HepG2 (cell line): ENCODE measurements around the gene YTHDF1. TPM values are rescaled to one million over a fixed set of nuclear protein-coding genes. Genes with fewer than 3 reads are reported as not detected.

Source experiments
- ERF ChIP-seq: IDR thresholded peaks from 2 replicates; pipeline ENCODE4 v1.6.1; 2018; ENCODE audit warnings: missing biosample characterization, missing genetic modification reagents
- FOSL1 ChIP-seq: sonication (generic); formaldehyde crosslinking; IDR thresholded peaks from 2 replicates; pipeline ENCODE4 v1.9.0; 2021; ENCODE audit warnings: missing genetic modification reagents, borderline replicate concordance
- GABPA ChIP-seq, 2 experiments: IDR thresholded peaks; 2 replicates each; pipeline ENCODE4 v1.6.1; 2011 to 2016; ENCODE audit warnings: low read depth in 2 of 2, low read length in 1 of 2, missing biosample characterization in 1 of 2, missing genetic modification characterization in 1 of 2
- NR2F1 ChIP-seq, 2 experiments: fragments of 450-650 bp in 1 of 2; formaldehyde crosslinking in 1 of 2; IDR thresholded peaks; 2 replicates each; pipeline versions ENCODE4 v1.5.0 to v1.6.1; 2016 to 2020; ENCODE audit warnings: mild to moderate bottlenecking in 1 of 2, missing compliant biosample characterization in 1 of 2, missing genetic modification reagents in 1 of 2, moderate library complexity in 1 of 2
- RARG ChIP-seq: sonication (generic); formaldehyde crosslinking; IDR thresholded peaks from 2 replicates; pipeline ENCODE4 v1.4.0; 2020; ENCODE audit warnings: low read depth, mild to moderate bottlenecking, missing genetic modification reagents
- ZNF143 ChIP-seq: sonication (generic); formaldehyde crosslinking; IDR thresholded peaks from 2 replicates; pipeline ENCODE4 v1.4.0; 2020; ENCODE audit warnings: missing genetic modification reagents
- polyA plus RNA-seq, 8 experiments: library from polyadenylated mRNA; depleted of rRNA in 3 of 8; stranded (reverse) in 7 of 8; unstranded in 1 of 8; fragments of >200 nt; fragmentation: Illumina TruSeq in 4 of 8; extraction: Trizol in 4 of 8; gene quantifications; 2 replicates each; pipeline versions ENCODE4 v1.2.1 to v1.2.3, GENCODE V29; 2011 to 2016; ENCODE audit warnings: low read depth in 4 of 8, missing spikeins in 1 of 8, mixed read lengths in 1 of 8; ENCODE audit not compliant: insufficient read depth in 1 of 8
- total RNA-seq, 5 experiments: library from RNA; depleted of rRNA; stranded (reverse); fragments of >200 nt; fragmentation: Illumina TruSeq; extraction: Trizol; gene quantifications; 2 replicates each; pipeline ENCODE4 v1.2.3, GENCODE V29; 2016; ENCODE audit warnings: low read depth in 1 of 5
- TF ChIP-seq, protein P1 (sequence below): sonication (generic); formaldehyde crosslinking; IDR thresholded peaks from 2 replicates; pipeline ENCODE4 v1.4.0; 2020; ENCODE audit warnings: missing genetic modification reagents
- TF ChIP-seq, protein P2 (sequence below): sonication (generic); formaldehyde crosslinking; IDR thresholded peaks from 2 replicates; pipeline ENCODE4 v1.4.0; 2020; ENCODE audit warnings: low read depth, missing genetic modification reagents
- TF ChIP-seq, protein P3 (sequence below): sonication (generic); formaldehyde crosslinking; IDR thresholded peaks from 2 replicates; pipeline ENCODE4 v1.4.0; 2020; ENCODE audit warnings: missing genetic modification reagents, mild to moderate bottlenecking, borderline replicate concordance
- TF ChIP-seq, protein P4 (sequence below): sonication (generic); formaldehyde crosslinking; IDR thresholded peaks from 2 replicates; pipeline ENCODE4 v1.4.0; 2020; ENCODE audit warnings: missing genetic modification reagents

Gene YTHDF1
- total and polyA plus RNA-seq, 2 of the 13 experiments (the other 11 are each of a cell fraction or from before 2014, with no cell fraction given): 34.5 to 37.7 TPM

DNA sequence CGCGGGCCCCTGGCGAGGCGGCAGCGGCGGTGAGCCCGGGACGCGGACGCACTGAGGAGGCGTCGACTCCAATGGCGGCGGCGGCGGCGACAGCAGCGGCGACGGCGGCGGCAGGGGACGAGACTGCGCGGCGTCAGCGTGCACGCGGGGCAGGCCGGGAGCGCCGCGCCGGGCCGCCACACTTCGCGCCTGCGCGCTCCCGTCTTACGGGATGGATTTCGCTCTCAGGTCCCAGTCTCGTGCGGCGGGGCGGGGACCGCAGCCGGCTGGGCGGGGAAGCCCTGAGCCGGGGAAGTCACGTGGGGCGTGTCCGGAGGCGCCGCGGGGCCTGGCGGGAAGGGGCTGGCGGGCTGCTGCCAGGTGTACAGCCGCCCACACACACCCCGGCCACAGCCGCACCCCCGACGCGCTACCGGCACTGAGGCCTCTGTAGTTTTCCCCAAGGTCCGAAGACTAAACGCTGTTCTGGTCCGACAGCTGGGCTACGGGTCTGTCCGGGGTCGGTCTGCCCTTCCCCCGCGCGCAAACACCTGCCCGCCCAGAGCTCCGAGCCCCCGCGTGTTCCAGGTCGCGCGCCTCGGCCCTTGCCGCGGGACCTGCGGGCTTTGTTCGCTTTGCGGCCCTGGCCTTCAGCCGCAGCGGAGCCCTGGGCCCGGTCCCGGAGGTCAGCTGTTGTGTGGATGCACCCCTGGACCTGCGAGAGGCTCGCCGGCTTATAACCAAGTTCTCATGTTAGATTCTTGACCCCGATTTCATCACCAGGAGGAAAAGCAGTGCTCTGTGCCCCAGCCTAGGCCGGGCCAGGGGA lies at the start of gene YTHDF1 (continued):
- TF ChIP-seq, protein P1, sequence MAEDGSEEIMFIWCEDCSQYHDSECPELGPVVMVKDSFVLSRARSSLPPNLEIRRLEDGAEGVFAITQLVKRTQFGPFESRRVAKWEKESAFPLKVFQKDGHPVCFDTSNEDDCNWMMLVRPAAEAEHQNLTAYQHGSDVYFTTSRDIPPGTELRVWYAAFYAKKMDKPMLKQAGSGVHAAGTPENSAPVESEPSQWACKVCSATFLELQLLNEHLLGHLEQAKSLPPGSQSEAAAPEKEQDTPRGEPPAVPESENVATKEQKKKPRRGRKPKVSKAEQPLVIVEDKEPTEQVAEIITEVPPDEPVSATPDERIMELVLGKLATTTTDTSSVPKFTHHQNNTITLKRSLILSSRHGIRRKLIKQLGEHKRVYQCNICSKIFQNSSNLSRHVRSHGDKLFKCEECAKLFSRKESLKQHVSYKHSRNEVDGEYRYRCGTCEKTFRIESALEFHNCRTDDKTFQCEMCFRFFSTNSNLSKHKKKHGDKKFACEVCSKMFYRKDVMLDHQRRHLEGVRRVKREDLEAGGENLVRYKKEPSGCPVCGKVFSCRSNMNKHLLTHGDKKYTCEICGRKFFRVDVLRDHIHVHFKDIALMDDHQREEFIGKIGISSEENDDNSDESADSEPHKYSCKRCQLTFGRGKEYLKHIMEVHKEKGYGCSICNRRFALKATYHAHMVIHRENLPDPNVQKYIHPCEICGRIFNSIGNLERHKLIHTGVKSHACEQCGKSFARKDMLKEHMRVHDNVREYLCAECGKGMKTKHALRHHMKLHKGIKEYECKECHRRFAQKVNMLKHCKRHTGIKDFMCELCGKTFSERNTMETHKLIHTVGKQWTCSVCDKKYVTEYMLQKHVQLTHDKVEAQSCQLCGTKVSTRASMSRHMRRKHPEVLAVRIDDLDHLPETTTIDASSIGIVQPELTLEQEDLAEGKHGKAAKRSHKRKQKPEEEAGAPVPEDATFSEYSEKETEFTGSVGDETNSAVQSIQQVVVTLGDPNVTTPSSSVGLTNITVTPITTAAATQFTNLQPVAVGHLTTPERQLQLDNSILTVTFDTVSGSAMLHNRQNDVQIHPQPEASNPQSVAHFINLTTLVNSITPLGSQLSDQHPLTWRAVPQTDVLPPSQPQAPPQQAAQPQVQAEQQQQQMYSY: no peak
- TF ChIP-seq, protein P2, sequence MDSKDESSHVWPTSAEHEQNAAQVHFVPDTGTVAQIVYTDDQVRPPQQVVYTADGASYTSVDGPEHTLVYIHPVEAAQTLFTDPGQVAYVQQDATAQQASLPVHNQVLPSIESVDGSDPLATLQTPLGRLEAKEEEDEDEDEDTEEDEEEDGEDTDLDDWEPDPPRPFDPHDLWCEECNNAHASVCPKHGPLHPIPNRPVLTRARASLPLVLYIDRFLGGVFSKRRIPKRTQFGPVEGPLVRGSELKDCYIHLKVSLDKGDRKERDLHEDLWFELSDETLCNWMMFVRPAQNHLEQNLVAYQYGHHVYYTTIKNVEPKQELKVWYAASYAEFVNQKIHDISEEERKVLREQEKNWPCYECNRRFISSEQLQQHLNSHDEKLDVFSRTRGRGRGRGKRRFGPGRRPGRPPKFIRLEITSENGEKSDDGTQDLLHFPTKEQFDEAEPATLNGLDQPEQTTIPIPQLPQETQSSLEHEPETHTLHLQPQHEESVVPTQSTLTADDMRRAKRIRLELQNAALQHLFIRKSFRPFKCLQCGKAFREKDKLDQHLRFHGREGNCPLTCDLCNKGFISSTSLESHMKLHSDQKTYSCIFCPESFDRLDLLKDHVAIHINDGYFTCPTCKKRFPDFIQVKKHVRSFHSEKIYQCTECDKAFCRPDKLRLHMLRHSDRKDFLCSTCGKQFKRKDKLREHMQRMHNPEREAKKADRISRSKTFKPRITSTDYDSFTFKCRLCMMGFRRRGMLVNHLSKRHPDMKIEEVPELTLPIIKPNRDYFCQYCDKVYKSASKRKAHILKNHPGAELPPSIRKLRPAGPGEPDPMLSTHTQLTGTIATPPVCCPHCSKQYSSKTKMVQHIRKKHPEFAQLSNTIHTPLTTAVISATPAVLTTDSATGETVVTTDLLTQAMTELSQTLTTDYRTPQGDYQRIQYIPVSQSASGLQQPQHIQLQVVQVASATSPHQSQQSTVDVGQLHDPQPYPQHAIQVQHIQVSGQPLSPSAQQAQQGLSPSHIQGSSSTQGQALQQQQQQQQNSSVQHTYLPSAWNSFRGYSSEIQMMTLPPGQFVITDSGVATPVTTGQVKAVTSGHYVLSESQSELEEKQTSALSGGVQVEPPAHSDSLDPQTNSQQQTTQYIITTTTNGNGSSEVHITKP (CRISPR knock-in tag): 0 out of 2 replicates have a peak, but pooled peaks have one; percentile 33
- TF ChIP-seq RARG (peak; percentile 94), FOSL1 (CRISPR knock-in tag) (peak; percentile 53; the same call in 1 of the 2 replicates), GABPA (IDR thresholded peaks at IDR 0.05; ENCODE audit: low read depth, low read length) (no peak), GABPA (CRISPR knock-in tag; IDR thresholded peaks at IDR 0.05; ENCODE audit: low read depth) (no peak), ERF (CRISPR knock-in tag) (peak; percentile 97), NR2F1 (CRISPR knock-in tag; IDR thresholded peaks at IDR 0.05) (no peak; a peak in 1 of 4 replicates), ZNF143 (CRISPR knock-in tag) (peak; percentile 89)
- TF ChIP-seq, protein P3, sequence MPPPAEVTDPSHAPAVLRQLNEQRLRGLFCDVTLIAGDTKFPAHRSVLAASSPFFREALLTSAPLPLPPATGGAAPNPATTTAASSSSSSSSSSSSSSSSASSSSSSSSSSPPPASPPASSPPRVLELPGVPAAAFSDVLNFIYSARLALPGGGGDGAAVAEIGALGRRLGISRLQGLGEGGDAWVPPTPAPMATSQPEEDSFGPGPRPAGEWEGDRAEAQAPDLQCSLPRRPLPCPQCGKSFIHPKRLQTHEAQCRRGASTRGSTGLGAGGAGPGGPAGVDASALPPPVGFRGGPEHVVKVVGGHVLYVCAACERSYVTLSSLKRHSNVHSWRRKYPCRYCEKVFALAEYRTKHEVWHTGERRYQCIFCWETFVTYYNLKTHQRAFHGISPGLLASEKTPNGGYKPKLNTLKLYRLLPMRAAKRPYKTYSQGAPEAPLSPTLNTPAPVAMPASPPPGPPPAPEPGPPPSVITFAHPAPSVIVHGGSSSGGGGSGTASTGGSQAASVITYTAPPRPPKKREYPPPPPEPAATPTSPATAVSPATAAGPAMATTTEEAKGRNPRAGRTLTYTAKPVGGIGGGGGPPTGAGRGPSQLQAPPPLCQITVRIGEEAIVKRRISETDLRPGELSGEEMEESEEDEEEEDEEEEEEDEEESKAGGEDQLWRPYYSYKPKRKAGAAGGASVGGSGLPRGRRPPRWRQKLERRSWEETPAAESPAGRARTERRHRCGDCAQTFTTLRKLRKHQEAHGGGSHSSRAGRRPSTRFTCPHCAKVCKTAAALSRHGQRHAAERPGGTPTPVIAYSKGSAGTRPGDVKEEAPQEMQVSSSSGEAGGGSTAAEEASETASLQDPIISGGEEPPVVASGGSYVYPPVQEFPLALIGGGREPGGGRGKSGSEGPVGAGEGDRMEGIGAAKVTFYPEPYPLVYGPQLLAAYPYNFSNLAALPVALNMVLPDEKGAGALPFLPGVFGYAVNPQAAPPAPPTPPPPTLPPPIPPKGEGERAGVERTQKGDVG (CRISPR knock-in tag): peak; percentile 81; the same call in 1 of the 2 replicates
- TF ChIP-seq, protein P4, sequence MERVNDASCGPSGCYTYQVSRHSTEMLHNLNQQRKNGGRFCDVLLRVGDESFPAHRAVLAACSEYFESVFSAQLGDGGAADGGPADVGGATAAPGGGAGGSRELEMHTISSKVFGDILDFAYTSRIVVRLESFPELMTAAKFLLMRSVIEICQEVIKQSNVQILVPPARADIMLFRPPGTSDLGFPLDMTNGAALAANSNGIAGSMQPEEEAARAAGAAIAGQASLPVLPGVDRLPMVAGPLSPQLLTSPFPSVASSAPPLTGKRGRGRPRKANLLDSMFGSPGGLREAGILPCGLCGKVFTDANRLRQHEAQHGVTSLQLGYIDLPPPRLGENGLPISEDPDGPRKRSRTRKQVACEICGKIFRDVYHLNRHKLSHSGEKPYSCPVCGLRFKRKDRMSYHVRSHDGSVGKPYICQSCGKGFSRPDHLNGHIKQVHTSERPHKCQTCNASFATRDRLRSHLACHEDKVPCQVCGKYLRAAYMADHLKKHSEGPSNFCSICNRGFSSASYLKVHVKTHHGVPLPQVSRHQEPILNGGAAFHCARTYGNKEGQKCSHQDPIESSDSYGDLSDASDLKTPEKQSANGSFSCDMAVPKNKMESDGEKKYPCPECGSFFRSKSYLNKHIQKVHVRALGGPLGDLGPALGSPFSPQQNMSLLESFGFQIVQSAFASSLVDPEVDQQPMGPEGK: peak; percentile 79
